Activated CD8-positive, alpha-beta memory T cell treated with anti-CD3 and anti-CD28 coated beads, Interleukin-2, amount 50 U/mL, for 4 hours (primary cell): ENCODE measurements around the gene SPTAN1.
A peak's percentile ranks its signal among the peaks of the same experiment; 100 is the strongest.
"Not testable (repeated sequence)": the region's sequence is repeated elsewhere in the genome, so short reads cannot be mapped to it uniquely, and the experiment has no call there.

Experiments used
- DNase-seq: peaks from one replicate; pipeline ENCODE4 v3.0.0-alpha.2; 2020

Gene SPTAN1

DNA sequence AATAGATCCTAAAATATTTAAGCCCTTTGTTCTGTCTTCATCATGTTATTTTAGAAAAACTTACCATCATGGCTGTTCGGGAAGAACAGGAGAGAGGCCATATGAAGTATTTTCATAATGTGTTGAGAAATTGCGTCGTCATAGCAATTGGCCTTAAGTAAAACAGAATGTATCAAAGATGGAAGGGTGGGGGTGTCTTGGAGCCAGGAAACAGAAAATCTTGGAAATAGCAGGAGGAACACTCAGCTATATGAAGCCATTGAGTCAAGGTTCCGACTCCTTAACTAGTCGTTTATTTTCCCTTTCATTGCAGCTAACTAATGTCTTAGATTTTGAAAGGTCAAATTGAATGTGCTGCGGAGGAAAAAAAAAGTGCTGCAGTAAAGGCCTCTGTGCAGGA, 1.3 kb downstream of the SPTAN1 start:
- no peak for DNase-seq

DNA sequence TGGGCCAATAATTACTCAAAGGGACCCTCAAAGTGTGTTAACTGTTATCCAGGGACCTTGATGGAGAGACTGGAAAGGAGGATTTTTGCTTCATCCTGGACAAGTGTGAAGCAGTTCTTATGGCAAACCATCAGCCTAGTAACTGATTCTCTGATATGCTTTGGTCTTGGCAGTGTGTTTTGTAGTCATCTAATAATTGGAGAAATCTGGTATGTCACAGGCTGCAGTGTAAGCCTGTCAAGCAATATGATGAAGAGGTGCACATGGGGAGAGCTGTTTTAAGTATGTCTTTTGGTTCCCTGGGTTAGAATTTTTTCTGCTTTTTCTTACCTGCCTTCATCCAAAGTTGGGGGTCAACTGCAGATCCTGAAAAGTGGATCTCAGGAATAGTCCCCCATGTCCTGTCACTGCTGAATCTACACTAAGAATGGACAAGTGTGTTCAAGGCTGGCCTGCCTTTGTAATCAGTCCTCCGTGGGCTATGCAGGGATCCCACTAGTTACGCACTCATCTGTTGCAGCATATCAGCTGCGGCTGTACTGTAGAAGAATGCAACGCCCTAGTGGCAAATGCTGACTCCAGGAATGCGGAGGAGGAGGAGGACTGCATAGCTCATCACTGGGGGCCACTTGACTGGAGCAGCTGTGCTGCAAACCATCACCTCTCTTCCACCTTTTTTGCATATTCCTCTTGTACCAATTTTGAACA, 1.9 kb downstream of the SPTAN1 start:
- DNase-seq, result no peak

DNA sequence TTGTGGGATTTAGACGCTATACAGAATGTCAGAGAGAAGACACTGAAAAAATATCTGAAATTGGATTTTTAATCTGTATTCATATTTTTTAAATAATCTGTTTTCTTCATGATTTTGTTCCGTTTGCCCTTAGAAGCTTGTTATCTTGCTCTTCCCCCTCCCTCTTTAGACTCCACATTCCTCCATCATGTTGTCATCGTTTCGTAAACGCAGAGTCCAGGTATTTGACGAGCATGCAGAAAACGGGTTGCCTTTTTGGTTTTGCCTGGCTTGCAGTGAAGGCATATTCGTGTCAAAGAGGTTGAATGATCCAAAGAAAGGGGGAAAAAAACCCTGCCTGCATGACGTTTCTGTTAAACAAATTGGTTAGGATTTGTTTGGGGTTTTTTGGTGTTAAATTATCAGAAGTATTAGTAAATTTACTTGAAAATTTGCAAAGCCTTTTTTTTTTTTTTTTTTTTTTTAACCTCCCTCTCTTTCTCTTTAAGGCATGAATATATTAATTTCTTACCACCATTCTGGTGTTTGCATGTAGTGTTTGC, 2.9 kb downstream of the SPTAN1 start:
- DNase-seq, result no peak

DNA sequence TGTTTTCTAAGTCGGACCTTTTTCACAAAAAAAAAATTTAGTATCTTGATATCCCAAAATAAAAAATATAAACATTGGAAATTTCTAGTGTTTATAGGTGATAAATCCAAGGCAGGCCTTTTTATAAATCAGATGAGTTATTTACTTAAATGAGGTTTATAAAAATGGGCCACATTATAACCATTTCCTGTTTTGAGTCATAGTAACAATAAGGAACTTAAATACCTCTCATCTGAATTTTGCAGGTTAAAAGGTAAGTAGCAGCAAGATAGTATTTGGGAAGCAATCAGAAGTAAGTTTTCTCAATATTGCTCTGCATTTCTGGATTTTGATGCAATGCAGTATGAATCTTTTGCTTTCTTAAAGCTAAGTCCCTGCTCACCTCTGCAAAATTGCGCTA, 3.9 kb downstream of the SPTAN1 start:
- DNase-seq, result no peak

DNA sequence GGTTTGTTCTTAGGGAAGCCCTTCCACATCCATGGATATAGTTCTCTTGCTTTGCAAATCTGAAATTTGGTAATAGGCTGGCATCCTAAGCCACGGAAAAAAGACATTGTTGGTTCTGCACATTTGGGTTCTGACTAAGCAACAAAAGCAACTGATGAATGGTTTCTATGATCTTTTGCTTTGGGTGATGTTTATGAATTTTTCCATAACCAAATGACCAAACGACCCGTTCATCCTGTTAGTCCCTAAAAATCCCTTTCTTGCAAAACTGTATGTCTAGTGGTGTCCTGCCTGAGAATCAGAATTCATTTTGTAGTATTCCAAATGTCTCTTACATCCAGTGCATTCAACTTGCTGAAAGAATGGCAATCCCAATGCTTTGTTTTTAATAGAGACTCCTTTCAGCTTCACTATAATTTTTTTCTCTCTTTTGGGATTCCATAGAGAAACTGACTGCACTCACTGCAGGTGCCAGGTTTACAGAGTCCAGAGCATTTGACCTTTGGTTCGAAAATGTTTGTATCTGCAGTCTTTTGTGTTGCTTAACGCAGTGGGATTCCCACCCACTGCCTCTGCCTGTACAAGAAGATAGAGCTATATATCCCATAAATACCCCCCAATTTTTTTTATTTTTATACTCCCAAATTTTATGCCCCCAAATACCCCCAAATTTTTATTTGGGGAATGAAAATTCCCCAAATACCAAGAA, 4.7 kb downstream of the SPTAN1 start:
- DNase-seq, result no peak

DNA sequence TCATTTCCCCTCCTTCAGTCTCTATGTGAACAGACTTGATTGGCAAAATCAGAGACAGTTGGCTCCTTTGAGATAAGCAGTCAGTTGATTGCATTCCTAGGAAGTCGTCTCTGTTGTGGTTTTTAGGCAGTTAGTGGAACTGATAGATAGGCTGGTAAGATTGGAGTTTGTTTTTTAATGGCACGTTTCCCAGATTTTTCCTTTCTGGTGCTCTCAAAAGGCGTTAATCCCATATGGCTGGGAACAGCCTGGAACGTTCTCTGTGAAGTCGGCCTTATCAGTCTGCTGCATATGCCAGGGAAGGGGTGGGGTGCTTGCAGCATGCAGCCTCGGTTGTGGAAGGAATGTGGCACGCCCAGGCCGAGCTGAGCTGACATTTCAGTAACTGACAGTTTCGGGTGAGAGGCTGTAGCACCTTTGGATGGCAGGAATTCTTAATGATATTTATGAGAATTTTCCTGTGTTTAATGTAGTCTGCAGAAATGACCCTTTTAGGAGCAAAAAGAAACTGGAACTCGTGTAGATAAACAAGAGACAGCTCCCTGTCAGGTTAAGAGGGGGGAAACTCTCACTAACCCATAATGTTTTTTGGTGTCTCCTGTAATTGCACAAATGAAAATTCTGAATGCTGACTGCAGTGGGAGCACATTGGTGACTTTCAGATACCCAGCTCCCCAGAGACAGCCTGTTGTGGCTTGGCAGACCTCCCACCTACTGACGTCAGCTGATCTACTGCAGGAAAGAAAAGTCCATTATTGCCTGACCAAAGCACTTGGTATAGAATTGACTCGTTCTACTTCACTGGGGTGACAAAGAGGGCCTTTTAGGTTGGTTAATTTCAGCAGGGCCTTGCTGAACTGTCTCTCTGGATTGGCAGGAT, 6.3 kb downstream of the SPTAN1 start:
- peak; percentile 54 for DNase-seq

DNA sequence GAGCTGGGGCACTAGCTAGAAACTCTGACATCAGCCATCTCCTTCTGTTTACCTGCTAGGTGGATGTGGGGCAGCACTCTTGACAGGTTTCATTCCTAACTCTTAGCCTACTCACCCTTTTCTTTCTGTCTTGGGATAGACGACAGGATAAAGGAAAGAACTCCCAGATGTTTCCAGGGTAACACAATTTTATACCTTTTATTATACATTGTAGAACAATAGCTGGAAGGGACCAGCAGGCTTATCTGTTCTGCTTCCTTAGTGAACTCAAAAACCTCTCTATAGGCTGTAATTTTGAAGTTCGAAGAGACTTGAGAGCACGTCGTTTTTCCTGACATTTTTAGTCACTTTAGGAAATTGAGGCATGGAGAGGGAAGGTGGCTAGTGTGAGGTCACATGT, 13.2 kb downstream of the SPTAN1 start:
- no peak for DNase-seq

DNA sequence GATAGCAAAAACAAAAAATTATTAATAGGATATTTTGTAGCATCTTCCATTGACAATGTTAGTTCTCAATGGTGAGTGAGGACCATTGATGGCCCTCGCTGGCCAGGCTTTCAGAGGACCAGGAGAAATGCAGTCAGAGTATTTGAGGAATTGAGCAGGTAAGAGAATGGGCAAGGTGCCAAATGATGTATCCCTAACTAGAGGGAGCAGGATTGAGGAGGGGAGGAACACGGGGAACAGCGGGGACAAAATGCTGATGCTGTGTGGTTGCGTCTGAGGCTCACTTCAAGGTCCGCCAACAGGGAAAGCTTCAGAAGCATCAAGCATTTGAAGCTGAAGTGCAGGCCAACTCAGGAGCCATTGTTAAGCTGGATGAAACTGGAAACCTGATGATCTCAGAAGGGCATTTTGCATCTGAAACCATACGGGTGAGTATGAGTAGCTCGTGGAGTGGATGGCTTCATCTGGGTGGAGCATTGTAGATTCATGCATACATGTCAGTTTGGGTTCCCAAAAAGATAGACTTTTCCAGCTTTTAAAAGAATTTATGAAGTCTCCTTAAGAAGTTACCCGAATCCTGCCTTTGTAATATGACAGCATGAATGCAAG, 16.2 kb downstream of the SPTAN1 start:
- DNase-seq, result no peak

DNA sequence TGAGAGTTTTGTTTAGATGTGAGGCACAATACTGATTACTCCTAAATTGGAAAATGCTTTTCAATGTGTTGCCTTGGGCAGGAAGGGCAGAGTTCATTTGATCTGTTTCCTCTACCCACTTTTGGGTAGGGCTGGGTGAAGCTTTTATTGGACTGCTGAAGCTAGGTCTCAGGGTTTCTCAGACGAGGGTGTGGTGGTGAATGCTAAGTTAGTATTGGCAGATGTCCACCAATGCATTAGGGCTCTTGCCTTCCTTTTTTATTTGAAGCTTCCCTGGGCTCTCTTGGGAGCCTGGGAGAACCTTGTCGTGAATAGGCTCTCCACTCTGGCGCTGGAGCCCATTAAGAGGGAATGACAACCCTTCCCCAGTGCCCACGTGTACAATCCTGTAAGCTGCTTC, 23.1 kb downstream of the SPTAN1 start:
- DNase-seq, result no peak

DNA sequence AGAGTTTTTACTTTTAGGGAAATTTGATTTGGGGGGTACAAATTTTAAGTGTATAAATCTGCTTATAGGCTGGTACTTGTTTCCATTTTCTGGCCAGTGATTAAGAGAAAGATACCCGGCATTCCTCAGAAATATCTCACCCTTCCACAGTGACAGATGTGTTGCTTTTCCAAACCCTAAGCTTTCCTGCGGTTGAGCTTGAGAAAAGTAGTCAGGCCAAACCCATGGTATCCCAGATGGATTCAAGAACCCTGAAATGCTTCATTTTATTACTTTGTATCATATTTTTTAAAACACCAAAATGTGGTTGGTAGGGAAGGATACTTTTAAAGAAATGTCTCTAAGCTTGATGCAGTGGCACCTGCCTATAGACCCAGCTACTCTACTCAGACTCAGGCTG, 23.5 kb downstream of the SPTAN1 start:
- DNase-seq, result no peak

DNA sequence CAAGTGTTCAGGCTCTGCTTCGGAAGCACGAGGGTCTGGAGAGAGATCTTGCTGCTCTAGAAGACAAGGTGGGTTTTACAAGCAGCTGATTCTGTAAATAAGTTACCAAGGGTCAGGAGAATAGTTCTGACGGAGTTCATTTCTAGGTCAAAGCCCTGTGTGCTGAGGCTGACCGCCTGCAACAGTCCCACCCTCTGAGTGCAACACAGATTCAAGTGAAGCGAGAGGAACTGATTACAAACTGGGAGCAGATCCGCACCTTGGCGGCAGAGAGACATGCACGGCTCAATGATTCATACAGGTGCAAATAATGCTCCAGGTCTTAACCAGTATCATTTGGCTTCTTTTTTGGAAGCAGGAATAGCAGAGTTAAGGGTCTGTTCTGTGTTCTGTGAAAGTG, 24.8 kb downstream of the SPTAN1 start:
- DNase-seq, result no peak

DNA sequence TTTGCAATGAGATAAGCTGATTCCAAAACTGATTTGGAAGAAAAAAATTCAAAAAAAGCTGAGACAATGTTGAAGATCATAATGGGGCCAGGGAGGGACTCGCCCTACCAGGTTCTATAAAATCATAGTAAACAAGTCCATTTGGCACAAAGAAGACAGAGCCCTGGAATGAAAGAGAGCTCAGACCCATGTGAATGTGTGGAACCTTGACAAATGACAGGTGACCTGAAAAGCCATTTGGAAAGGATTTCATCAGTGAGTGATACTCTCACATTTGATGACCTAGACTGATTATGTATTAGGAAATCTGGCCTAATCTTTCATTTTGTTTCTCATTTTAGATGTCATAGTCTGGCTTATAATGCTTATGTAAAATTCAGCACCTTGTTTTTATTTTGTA, 26.8 kb downstream of the SPTAN1 start:
- DNase-seq, result no peak

DNA sequence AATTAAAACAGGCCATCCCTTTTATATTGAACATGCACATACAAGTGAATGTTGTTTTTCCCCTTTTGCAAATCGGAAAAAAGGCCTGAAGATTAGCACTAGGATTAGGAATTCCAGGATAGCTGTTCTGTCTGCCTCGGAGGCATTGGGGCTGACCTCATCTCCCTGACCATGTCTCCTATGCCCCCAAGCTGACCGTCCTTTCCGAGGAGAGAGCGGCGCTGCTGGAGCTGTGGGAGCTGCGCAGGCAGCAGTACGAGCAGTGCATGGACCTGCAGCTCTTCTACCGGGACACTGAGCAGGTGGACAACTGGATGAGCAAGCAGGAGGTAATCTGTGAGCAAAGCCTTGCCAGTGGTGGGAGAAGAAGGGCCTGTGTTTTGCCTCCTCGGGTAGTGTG, 28.3 kb downstream of the SPTAN1 start:
- no peak for DNase-seq

DNA sequence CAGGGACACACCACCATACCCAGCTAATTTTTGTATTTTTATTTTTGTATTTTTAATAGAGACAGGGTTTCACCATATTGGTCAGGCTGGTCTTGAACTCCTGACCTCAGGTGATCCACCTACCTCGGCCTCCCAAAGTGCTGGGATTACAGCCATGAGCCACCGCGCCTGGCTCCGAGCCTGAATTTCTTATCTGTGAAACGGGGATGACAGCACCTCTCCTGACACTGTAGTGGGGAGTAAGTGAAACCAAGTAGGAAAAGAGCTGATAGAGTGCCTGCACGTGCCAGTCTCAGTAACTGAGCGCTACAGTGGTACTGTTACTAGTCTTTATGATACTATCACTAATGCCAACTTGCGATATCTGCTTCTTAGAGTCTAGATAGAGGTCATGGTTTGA, 32.8 kb downstream of the SPTAN1 start:
- DNase-seq, result not testable (repeated sequence)

DNA sequence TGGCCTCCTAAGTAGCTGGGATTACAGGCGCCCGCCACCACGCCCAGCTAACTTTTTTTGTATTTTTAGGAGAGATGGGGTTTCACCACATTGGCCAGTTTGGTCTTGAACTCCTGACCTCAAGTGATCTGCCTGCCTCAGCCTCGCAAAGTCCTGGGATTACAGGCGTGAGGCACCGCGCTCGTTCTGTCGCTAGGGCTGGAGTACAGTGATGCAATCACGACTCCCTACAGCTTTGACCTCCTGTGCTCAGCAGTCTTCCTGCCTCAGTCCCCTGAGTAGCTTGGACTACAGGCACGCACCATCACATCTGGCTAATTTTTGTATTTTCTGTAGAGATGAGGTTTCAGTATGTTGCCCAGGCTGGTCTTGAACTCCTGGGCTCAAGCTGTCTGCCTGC, 34.5 kb downstream of the SPTAN1 start:
- DNase-seq, result not testable (repeated sequence)

DNA sequence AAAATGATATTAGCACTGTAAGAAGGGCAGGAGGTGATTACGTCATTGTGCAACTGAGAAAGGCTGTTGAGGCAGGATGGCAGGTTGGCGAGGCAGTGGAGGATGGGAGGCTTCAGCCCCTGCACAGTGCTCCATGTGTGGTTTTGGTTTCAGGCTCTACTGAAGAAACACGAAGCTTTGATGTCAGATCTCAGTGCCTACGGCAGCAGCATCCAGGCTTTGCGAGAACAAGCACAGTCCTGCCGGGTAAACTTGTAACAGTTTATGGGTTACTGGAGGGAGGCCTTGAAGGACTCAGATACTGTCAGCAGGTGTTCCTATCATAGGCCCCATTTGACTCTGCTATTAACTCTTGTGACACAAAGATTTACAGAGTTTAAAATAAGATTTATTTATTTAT, 35.1 kb downstream of the SPTAN1 start:
- no peak for DNase-seq

DNA sequence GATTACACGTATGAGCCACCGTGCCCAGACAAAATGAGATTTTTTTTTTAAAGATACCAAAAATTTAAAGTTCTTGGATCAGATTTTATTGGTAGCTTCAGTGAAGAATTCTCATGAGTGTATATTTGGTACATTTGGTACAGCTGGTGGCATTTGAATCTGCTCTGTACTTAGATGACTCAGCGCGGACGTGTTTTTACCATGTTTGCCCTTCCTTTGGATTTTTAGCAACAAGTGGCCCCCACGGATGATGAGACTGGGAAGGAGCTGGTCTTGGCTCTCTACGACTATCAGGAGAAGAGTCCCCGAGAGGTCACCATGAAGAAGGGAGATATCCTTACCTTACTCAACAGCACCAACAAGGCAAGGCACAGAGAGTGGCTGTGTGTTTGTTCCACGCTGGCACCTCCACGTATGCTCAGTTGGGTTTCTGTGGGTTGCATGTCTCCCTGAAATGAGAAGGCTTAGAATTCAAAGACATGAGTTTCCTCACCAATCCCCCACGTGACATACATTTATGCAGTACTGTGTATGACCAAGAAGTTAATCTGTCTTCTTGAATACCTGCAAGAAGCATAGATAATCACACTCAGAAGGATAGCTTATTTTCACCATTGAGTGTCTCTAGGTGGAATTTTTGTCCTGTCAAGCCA, 36.3 kb downstream of the SPTAN1 start:
- no peak for DNase-seq

DNA sequence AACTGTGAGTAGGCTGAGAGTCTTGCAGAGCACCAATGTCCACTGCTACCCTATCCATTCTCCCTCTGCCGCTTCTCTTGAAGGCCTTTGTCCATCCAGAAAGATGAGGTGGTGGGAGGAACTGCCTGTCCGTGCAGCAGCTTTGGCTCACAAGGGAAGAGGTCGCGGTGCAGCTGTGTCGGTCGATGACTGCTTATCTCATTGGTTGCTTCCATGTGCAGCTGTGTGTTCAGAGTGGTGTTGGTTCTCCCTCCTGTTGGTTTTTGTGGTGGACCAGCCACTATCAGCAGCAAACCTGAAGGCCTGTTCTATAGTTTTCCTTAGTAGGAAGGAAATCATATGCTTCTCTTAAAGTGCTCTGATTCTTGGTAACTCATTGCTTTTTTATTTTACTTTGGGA, 40.7 kb downstream of the SPTAN1 start:
- DNase-seq, result no peak

DNA sequence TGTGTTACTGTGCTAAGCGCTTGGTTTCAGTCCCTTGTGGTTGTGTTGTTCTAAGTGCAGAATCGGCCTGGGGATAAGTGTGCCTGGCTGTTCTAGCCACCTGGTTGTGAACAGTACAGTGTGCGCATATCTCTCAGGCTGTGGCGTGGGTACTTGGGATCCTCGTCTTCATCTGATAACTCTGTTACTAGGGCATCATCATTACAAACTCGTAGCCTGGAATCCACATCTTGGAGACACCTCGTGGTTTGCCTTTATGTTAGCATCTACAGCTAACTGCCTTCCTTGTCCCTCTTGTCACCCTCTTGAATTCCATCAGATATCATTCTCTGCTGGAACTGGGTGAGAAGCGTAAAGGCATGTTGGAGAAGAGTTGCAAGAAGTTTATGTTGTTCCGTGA, 41.5 kb downstream of the SPTAN1 start:
- no peak for DNase-seq

DNA sequence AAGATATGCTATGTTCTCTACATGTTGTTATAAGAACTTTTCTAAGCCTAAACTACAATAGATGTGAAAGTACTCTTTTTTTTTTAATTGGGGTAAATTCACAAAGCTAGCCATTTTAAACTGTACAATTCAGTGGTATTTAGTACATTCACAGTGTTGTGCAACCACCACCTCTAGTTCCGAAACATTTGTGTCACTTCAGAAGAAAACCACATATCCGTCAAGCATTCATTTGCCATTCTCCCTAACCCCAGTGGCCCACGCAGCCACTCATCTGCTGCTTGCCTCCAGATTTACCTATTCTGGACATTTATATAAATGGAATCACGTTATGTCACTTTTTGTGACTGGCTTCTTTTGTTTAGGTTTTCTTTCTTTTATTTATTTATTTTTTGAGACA, 43.1 kb downstream of the SPTAN1 start:
- DNase-seq, result no peak

DNA sequence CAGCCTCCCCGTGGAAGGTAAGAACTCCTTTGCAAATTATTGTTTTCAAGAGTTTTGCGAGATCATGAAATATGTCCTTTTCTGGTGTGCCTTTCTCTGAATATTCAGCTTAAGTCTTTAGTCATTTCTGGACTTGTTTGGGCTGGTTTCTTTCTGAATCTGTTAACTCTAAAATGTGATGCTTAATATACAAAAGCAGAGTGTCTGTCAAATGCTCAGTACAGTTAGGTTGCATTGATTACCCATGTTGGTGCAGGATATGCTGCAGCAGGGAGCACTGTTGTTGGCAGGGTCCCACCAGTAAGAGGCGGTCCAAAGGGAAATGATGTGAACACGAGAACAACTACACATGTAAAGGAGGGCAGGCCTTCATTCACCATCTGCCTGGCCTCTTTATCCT, 47.7 kb downstream of the SPTAN1 start:
- no peak for DNase-seq

DNA sequence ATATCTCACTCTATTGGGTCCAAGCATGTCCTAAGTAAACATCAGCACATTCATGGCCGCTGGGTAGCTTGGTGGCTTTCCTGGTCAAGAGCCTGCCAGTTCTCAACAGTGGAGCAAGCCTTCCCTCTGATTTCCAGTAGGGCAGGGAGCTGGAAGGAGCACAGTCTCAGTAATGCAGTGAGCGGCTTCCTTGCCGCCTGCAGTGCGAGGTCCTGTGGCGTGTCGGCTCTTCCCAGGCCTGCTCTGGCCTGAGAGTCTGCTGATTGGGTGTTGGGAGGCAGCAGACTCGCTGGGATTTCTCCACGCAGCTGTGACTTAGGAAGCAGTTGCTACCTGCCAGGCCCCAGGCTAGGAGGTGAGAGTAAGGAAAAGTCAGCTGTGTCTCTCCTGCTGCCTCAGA, 51.3 kb downstream of the SPTAN1 start:
- no peak for DNase-seq
